DOHH2 (cell line): ENCODE measurements around the gene MCU.

Experiments used
- H3F3A ChIP-seq: fragments of 200-600 bp; sonication (generic), shearing (Covaris generic); 2 replicates; pipeline ENCODE4 v1.6.0; 2016; ENCODE audit warnings: antibody characterized with exemption, mild to moderate bottlenecking; ENCODE audit not compliant: control insufficient read depth, insufficient read depth
- H3K27ac ChIP-seq: fragments of 200-600 bp; sonication (generic); 2 replicates; pipeline ENCODE4 v1.5.1; 2014; ENCODE audit warnings: low read depth, mild to moderate bottlenecking, low read length, moderate library complexity
- H3K27me3 ChIP-seq: fragments of 200-600 bp; sonication (generic); 2 replicates; pipeline ENCODE4 v1.6.1; 2014; ENCODE audit warnings: mild to moderate bottlenecking, low read length, mixed read lengths; ENCODE audit not compliant: control insufficient read depth
- H3K36me3 ChIP-seq: fragments of 200-600 bp; sonication (generic); 2 replicates; pipeline ENCODE4 v1.6.1; 2014; ENCODE audit warnings: mild to moderate bottlenecking, low read length, moderate library complexity, mixed read lengths; ENCODE audit not compliant: control insufficient read depth
- H3K4me1 ChIP-seq: fragments of 200-600 bp; sonication (generic); 2 replicates; pipeline ENCODE4 v1.6.1; 2014; ENCODE audit warnings: mild to moderate bottlenecking, low read length, mixed read lengths; ENCODE audit not compliant: control insufficient read depth
- H3K4me2 ChIP-seq: fragments of 200-600 bp; sonication (generic); 2 replicates; pipeline ENCODE4 v1.6.0; 2014; ENCODE audit warnings: mild to moderate bottlenecking, low read length, moderate library complexity
- H3K4me3 ChIP-seq: fragments of 200-600 bp; sonication (generic); 2 replicates; pipeline ENCODE4 v1.5.1; 2014; ENCODE audit warnings: mild to moderate bottlenecking, low read length, mixed read lengths
- H3K79me2 ChIP-seq: fragments of 200-600 bp; sonication (generic); 2 replicates; pipeline ENCODE4 v1.6.1; 2014; ENCODE audit warnings: mild to moderate bottlenecking, low read length, mixed read lengths; ENCODE audit not compliant: control insufficient read depth
- H3K9me2 ChIP-seq: fragments of 200-600 bp; sonication (generic); replicated peaks from 2 replicates; pipeline ENCODE4 v1.6.1; 2014; ENCODE audit warnings: mild to moderate bottlenecking, low read length, mixed read lengths; ENCODE audit not compliant: control insufficient read depth
- H3K9me3 ChIP-seq: fragments of 200-600 bp; sonication (generic); 2 replicates; pipeline ENCODE4 v1.6.1; 2014; ENCODE audit warnings: antibody characterized with exemption, low read length, mixed read lengths; ENCODE audit not compliant: control insufficient read depth, insufficient read depth
- H4K20me1 ChIP-seq: fragments of 200-600 bp; sonication (generic); 2 replicates; pipeline ENCODE4 v1.6.0; 2014; ENCODE audit warnings: low read depth, mild to moderate bottlenecking, antibody characterized with exemption, low read length, moderate library complexity; ENCODE audit not compliant: control insufficient read depth, insufficient read depth
- EZH2phosphoT487 ChIP-seq: fragments of 200-600 bp; sonication (generic); IDR thresholded peaks from 2 replicates; pipeline ENCODE4 v1.6.1; 2017; ENCODE audit warnings: borderline replicate concordance, mild to moderate bottlenecking, antibody characterized with exemption, low read length, moderate library complexity, mixed read lengths
- TF ChIP-seq, protein P1 (sequence below): fragments of 200-600 bp; sonication (generic); IDR thresholded peaks from one replicate; pipeline ENCODE4 v1.5.1; 2014; ENCODE audit warnings: antibody characterized with exemption, mild to moderate bottlenecking, low read depth, low read length; ENCODE audit not compliant: poor library complexity, severe bottlenecking

MCU gene

DNA sequence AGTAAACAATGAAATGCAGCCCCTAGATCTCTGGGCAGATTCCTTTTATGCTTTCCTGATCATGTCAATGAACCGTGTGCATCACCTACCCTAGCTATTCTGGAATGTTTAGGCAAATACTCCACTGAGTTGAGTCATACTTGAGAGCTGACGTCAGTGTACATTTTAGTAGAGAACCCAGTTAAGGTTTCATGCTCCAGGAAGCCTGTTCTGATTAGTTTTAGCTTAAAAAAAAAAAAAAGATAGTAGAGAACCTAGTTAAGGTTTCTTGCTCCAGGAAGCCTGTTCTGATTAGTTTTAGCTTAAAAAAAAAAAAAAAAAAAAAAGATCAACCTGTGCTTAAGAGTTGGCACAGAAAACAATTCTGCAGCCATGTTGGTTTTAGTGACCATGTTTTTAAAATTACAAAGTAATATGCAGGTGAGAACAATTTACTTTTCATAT lies 3.7 kb upstream of the MCU start:
- no peaks in the 10 kb centered on the region for H4K20me1 ChIP-seq
- H3K27ac ChIP-seq, result no peak overlapping the region
- H3K4me3 ChIP-seq, result no peak overlapping the region
- no peaks in the 10 kb centered on the region for H3K9me2 ChIP-seq
- no peaks in the 10 kb centered on the region for H3K27me3 ChIP-seq
- H3K4me2 ChIP-seq, result no peak overlapping the region
- H3K4me1 ChIP-seq, result peaks cover 19% of the 10 kb centered on the region
- TF ChIP-seq EZH2phosphoT487, result no peak
- TF ChIP-seq, protein P1, sequence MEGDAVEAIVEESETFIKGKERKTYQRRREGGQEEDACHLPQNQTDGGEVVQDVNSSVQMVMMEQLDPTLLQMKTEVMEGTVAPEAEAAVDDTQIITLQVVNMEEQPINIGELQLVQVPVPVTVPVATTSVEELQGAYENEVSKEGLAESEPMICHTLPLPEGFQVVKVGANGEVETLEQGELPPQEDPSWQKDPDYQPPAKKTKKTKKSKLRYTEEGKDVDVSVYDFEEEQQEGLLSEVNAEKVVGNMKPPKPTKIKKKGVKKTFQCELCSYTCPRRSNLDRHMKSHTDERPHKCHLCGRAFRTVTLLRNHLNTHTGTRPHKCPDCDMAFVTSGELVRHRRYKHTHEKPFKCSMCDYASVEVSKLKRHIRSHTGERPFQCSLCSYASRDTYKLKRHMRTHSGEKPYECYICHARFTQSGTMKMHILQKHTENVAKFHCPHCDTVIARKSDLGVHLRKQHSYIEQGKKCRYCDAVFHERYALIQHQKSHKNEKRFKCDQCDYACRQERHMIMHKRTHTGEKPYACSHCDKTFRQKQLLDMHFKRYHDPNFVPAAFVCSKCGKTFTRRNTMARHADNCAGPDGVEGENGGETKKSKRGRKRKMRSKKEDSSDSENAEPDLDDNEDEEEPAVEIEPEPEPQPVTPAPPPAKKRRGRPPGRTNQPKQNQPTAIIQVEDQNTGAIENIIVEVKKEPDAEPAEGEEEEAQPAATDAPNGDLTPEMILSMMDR, result no peak
- H3K79me2 ChIP-seq, result peaks cover 8% of the 10 kb centered on the region
- H3F3A ChIP-seq, result no peaks in the 10 kb centered on the region
- H3K9me3 ChIP-seq, result no peaks in the 10 kb centered on the region
- no peaks in the 10 kb centered on the region for H3K36me3 ChIP-seq

DNA sequence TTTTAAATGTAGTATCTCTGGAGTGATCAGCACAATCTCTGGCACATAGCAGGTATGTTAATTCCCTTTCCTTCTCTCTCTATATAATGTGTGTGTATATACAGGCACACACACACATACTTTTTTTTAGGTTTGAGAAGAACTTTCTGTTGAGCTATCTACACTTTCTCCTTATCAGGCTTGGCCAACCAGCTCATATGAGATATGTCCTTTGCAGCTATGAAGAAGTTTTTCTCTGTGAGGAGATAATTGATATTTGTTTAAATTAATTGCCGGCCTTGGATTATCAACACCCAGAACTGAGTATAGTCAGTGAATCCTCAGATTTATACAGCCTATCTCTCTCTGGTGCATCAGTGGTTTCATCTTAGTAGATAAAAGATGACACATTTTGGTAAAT lies 2.3 kb upstream of the MCU start:
- H3K27me3 ChIP-seq, result no peaks in the 10 kb centered on the region
- TF ChIP-seq EZH2phosphoT487, result no peak
- TF ChIP-seq, protein P1, result no peak
- H3K9me2 ChIP-seq, result no peaks in the 10 kb centered on the region
- peaks cover 23% of the 10 kb centered on the region for H3K79me2 ChIP-seq
- H3K9me3 ChIP-seq, result no peaks in the 10 kb centered on the region
- no peak overlapping the region for H3K4me2 ChIP-seq
- H3K4me3 ChIP-seq, result no peak overlapping the region
- H3K36me3 ChIP-seq, result no peaks in the 10 kb centered on the region
- no peaks in the 10 kb centered on the region for H4K20me1 ChIP-seq
- no peak overlapping the region for H3K27ac ChIP-seq
- peaks cover 33% of the 10 kb centered on the region for H3K4me1 ChIP-seq
- no peaks in the 10 kb centered on the region; the same call in 1 of the 2 replicates for H3F3A ChIP-seq

GRCh38 chr10:72690071-72690755 lies 1.7 kb upstream of the MCU start:
- Histone ChIP-seq H3K9me2 (no peaks in the 10 kb centered on the region), H3F3A (no peaks in the 10 kb centered on the region; the same call in 1 of the 2 replicates), H3K79me2 (peaks cover 28% of the 10 kb centered on the region), H3K27ac (no peak overlapping the region), H3K9me3 (no peaks in the 10 kb centered on the region), H3K4me1 (peaks cover 39% of the 10 kb centered on the region), H3K4me2 (no peak overlapping the region), H4K20me1 (no peaks in the 10 kb centered on the region), H3K36me3 (no peaks in the 10 kb centered on the region), H3K4me3 (no peak overlapping the region), H3K27me3 (no peaks in the 10 kb centered on the region)
- TF ChIP-seq EZH2phosphoT487, result no peak
- TF ChIP-seq, protein P1, result no peak
